Measurements from ENCODE around the gene ARL13B. TPM values are rescaled to one million over a fixed set of nuclear protein-coding genes. Genes with fewer than 3 reads are reported as not detected.

The ARL13B gene
- total and polyA plus RNA-seq, 2 of the 8 experiments (the other 6 are each of a cell fraction or from before 2014, with no cell fraction given), result 1.5 to 12.7 TPM

- TF ChIP-seq TAF7 (optimal IDR thresholded peaks at IDR 0.05; ENCODE audit: borderline replicate concordance, low read depth, low read length), result peak; percentile 70
Observed at GRCh38 chr3:93979850-93980676, at the start of gene ARL13B (continued).
